ACC112 (cell line): ENCODE data around the gene ASS1.

Source experiments
- H2AFZ ChIP-seq: fragments of 200-600 bp; sonication (generic); one replicate; pipeline ENCODE4 v1.6.0; 2017; ENCODE audit warnings: antibody characterized with exemption, low read length; ENCODE audit not compliant: unreplicated experiment
- H3K27ac ChIP-seq: fragments of 200-600 bp; sonication (generic); 2 replicates; pipeline ENCODE4 v1.5.1; 2014; ENCODE audit warnings: low read depth, mild to moderate bottlenecking, antibody characterized with exemption, low read length, moderate library complexity
- H3K27me3 ChIP-seq: fragments of 200-600 bp; sonication (generic); 2 replicates; pipeline ENCODE4 v1.6.1; 2014; ENCODE audit warnings: mild to moderate bottlenecking, antibody characterized with exemption, low read length, moderate library complexity, mixed read lengths; ENCODE audit not compliant: insufficient read depth
- H3K36me3 ChIP-seq: fragments of 200-600 bp; sonication (generic); 2 replicates; pipeline ENCODE4 v1.6.1; 2016; ENCODE audit warnings: mild to moderate bottlenecking, antibody characterized with exemption, low read length, moderate library complexity, mixed read lengths; ENCODE audit not compliant: insufficient read depth
- H3K4me1 ChIP-seq: fragments of 200-600 bp; sonication (generic); one replicate; pipeline ENCODE4 v1.6.1; 2016; ENCODE audit warnings: low read length, mixed read lengths; ENCODE audit not compliant: insufficient read depth, unreplicated experiment, control insufficient read depth
- H3K4me3 ChIP-seq: fragments of 200-600 bp; sonication (generic); 2 replicates; pipeline ENCODE4 v1.5.1; 2014; ENCODE audit warnings: mild to moderate bottlenecking, low read depth, low read length
- H3K79me2 ChIP-seq: fragments of 200-600 bp; sonication (generic); one replicate; pipeline ENCODE4 v1.6.0; 2016; ENCODE audit warnings: low read length; ENCODE audit not compliant: control insufficient read depth, unreplicated experiment, insufficient read depth

ASS1 gene

GRCh38 chr9:130419521-130420035 lies 25.2 kb upstream of the ASS1 start:
- H2AFZ ChIP-seq, result no peak overlapping the region
- no peaks in the 10 kb centered on the region for H3K4me1 ChIP-seq
- no peaks in the 10 kb centered on the region for H3K79me2 ChIP-seq

GRCh38 chr9:130421154-130421801 lies 23.5 kb upstream of the ASS1 start:
- Histone ChIP-seq H3K27me3 (no peaks in the 10 kb centered on the region), H3K27ac (no peak overlapping the region), H3K79me2 (no peaks in the 10 kb centered on the region), H2AFZ (no peak overlapping the region), H3K36me3 (no peaks in the 10 kb centered on the region), H3K4me3 (no peak overlapping the region), H3K4me1 (peaks cover 5% of the 10 kb centered on the region)

More at GRCh38 chr9:130419521-130420035, 25.2 kb upstream of the ASS1 start:
- Histone ChIP-seq H3K36me3 (no peaks in the 10 kb centered on the region), H3K4me3 (no peak overlapping the region), H3K27ac (no peak overlapping the region), H3K27me3 (no peaks in the 10 kb centered on the region)

GRCh38 chr9:130421802-130422276 lies 22.9 kb upstream of the ASS1 start:
- Histone ChIP-seq H3K4me3 (no peak overlapping the region), H2AFZ (no peak overlapping the region), H3K4me1 (peaks cover 11% of the 10 kb centered on the region), H3K79me2 (no peaks in the 10 kb centered on the region), H3K27ac (no peak overlapping the region), H3K36me3 (no peaks in the 10 kb centered on the region), H3K27me3 (no peaks in the 10 kb centered on the region)

- H3K27me3 ChIP-seq, result no peaks in the 10 kb centered on the region
These were observed 22.2 kb upstream of the ASS1 start for GRCh38 chr9:130422546-130422945.

GRCh38 chr9:130423272-130423671 lies 21.5 kb upstream of the ASS1 start:
- peaks cover 17% of the 10 kb centered on the region for H3K4me1 ChIP-seq
- no peaks in the 10 kb centered on the region for H3K27me3 ChIP-seq
- H3K4me3 ChIP-seq, result no peak overlapping the region
- no peaks in the 10 kb centered on the region for H3K36me3 ChIP-seq
- H2AFZ ChIP-seq, result no peak overlapping the region
- no peak overlapping the region for H3K27ac ChIP-seq
- no peaks in the 10 kb centered on the region for H3K79me2 ChIP-seq

More at GRCh38 chr9:130422546-130422945, 22.2 kb upstream of the ASS1 start:
- H3K4me1 ChIP-seq, result peaks cover 17% of the 10 kb centered on the region
- H3K79me2 ChIP-seq, result no peaks in the 10 kb centered on the region
- no peaks in the 10 kb centered on the region for H3K36me3 ChIP-seq
- H3K4me3 ChIP-seq, result no peak overlapping the region
- H3K27ac ChIP-seq, result no peak overlapping the region
- H2AFZ ChIP-seq, result no peak overlapping the region

GRCh38 chr9:130424595-130425454 lies 19.9 kb upstream of the ASS1 start:
- no peak overlapping the region for H2AFZ ChIP-seq
- H3K4me3 ChIP-seq, result no peak overlapping the region
- H3K79me2 ChIP-seq, result no peaks in the 10 kb centered on the region
- no peaks in the 10 kb centered on the region for H3K27me3 ChIP-seq
- H3K4me1 ChIP-seq, result peaks cover 17% of the 10 kb centered on the region
- no peaks in the 10 kb centered on the region for H3K36me3 ChIP-seq
- no peak overlapping the region for H3K27ac ChIP-seq

GRCh38 chr9:130425741-130426466 lies 18.9 kb upstream of the ASS1 start:
- Histone ChIP-seq H3K4me3 (no peak overlapping the region), H3K36me3 (no peaks in the 10 kb centered on the region), H3K27ac (no peak overlapping the region), H2AFZ (no peak overlapping the region), H3K4me1 (peaks cover 17% of the 10 kb centered on the region), H3K27me3 (no peaks in the 10 kb centered on the region), H3K79me2 (no peaks in the 10 kb centered on the region)

GRCh38 chr9:130426467-130426773 lies 18.3 kb upstream of the ASS1 start:
- Histone ChIP-seq H3K79me2 (no peaks in the 10 kb centered on the region), H3K4me1 (peaks cover 17% of the 10 kb centered on the region), H3K4me3 (no peak overlapping the region), H3K27me3 (no peaks in the 10 kb centered on the region), H3K27ac (no peak overlapping the region), H3K36me3 (no peaks in the 10 kb centered on the region), H2AFZ (no peak overlapping the region)

GRCh38 chr9:130426883-130427282 lies 17.9 kb upstream of the ASS1 start:
- Histone ChIP-seq H3K36me3 (no peaks in the 10 kb centered on the region), H3K4me1 (peaks cover 17% of the 10 kb centered on the region), H2AFZ (no peak overlapping the region), H3K79me2 (no peaks in the 10 kb centered on the region), H3K27ac (no peak overlapping the region), H3K27me3 (no peaks in the 10 kb centered on the region), H3K4me3 (no peak overlapping the region)

- Histone ChIP-seq H3K27ac (no peak overlapping the region), H3K4me1 (peaks cover 17% of the 10 kb centered on the region), H3K36me3 (no peaks in the 10 kb centered on the region), H3K27me3 (no peaks in the 10 kb centered on the region), H3K4me3 (no peak overlapping the region), H3K79me2 (no peaks in the 10 kb centered on the region), H2AFZ (no peak overlapping the region)
These were observed 17.4 kb upstream of the ASS1 start for GRCh38 chr9:130427326-130427725.
